Nephron (organoid): Measurements from ENCODE around the gene TMEM123.
"Not testable (repeated sequence)": the region's sequence is repeated elsewhere in the genome, so short reads cannot be mapped to it uniquely, and the experiment has no call there.

ENCODE experiments used
- H3K27ac Mint-ChIP-seq, 3 experiments: 2 replicates each; pipeline ENCODE4 v1.8.0; 2020; ENCODE audit warnings: mixed read lengths in 3 of 3, mild to moderate bottlenecking in 2 of 3, moderate library complexity in 1 of 3
- H3K27me3 Mint-ChIP-seq: 2 replicates; pipeline ENCODE4 v1.8.0; 2021; ENCODE audit warnings: low read depth, mild to moderate bottlenecking, moderate library complexity, mixed read lengths
- H3K36me3 Mint-ChIP-seq: 2 replicates; pipeline ENCODE4 v1.8.0; 2020; ENCODE audit warnings: low read depth, mixed read lengths
- H3K4me1 Mint-ChIP-seq: 2 replicates; pipeline ENCODE4 v1.8.0; 2020; ENCODE audit warnings: mixed read lengths
- H3K4me3 Mint-ChIP-seq, 3 experiments: 2 replicates each; pipeline ENCODE4 v1.8.0; 2020; ENCODE audit warnings: mild to moderate bottlenecking in 3 of 3, mixed read lengths in 3 of 3, moderate library complexity in 2 of 3
- H3K9me3 Mint-ChIP-seq: 2 replicates; pipeline ENCODE4 v1.8.0; 2020; ENCODE audit warnings: mixed read lengths
- TF ChIP-seq, protein P1 (sequence below), 3 experiments: fragments of 200-600 bp; sonication (generic); IDR thresholded peaks; one replicate each; pipeline ENCODE4 v1.5.0; 2021; ENCODE audit warnings: antibody characterized with exemption in 3 of 3; ENCODE audit not compliant: unreplicated experiment in 3 of 3

TMEM123 gene

DNA sequence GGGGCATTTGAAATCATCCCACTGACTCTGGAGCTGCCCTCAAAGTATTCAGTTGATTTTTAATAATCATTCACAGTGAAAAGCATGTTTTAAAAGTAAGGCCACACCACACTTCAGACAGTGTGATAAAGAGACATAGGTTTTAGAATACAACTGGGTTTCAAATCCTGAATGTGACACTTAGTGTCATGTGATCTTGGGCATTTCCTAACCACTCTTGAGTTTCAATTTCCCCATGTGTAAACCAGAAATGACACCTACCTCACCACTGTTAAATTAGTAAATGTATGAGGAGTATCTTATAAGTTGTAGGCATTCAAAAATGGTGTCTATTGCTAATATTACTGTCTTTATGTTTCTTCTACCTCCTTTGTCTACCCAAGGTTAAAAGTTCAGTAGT, 5.4 kb downstream of the TMEM123 start:
- H3K36me3 Mint-ChIP-seq, result peaks cover 50% of the 10 kb centered on the region
- TF ChIP-seq, protein P1, sequence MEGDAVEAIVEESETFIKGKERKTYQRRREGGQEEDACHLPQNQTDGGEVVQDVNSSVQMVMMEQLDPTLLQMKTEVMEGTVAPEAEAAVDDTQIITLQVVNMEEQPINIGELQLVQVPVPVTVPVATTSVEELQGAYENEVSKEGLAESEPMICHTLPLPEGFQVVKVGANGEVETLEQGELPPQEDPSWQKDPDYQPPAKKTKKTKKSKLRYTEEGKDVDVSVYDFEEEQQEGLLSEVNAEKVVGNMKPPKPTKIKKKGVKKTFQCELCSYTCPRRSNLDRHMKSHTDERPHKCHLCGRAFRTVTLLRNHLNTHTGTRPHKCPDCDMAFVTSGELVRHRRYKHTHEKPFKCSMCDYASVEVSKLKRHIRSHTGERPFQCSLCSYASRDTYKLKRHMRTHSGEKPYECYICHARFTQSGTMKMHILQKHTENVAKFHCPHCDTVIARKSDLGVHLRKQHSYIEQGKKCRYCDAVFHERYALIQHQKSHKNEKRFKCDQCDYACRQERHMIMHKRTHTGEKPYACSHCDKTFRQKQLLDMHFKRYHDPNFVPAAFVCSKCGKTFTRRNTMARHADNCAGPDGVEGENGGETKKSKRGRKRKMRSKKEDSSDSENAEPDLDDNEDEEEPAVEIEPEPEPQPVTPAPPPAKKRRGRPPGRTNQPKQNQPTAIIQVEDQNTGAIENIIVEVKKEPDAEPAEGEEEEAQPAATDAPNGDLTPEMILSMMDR (IDR thresholded peaks at IDR 0.05; ENCODE audit: unreplicated experiment in 3 of 3), result no peak
- no peak overlapping the region for H3K27ac Mint-ChIP-seq
- peaks cover 42% of the 10 kb centered on the region for H3K4me1 Mint-ChIP-seq
- no peaks in the 10 kb centered on the region for H3K27me3 Mint-ChIP-seq
- peaks cover 16% of the 10 kb centered on the region for H3K9me3 Mint-ChIP-seq
- H3K4me3 Mint-ChIP-seq, result no peak overlapping the region

DNA sequence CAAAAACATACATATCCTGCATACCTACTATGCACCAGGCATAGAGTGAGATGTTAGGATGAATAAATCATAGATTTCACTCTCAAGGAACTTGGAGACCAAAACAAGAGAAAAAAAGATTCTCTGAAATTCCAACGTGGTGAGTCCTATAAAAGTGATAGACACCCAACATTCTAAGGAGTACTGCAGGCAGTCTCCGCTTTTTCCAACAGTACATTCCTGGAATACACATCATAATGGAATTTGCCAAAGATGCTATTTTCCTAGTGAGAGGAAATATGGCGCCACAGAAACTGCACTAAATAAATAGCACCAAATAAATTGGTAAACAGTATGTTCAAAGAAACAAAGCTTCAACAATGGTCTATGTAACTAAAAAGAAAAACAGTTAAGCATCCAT, 6.0 kb downstream of the TMEM123 start:
- peaks cover 42% of the 10 kb centered on the region for H3K4me1 Mint-ChIP-seq
- no peak overlapping the region for H3K4me3 Mint-ChIP-seq
- H3K36me3 Mint-ChIP-seq, result peaks cover 56% of the 10 kb centered on the region
- peaks cover 16% of the 10 kb centered on the region for H3K9me3 Mint-ChIP-seq
- H3K27ac Mint-ChIP-seq, result no peak overlapping the region
- TF ChIP-seq, protein P1 (IDR thresholded peaks at IDR 0.05; ENCODE audit: unreplicated experiment in 3 of 3), result no peak
- no peaks in the 10 kb centered on the region for H3K27me3 Mint-ChIP-seq

DNA sequence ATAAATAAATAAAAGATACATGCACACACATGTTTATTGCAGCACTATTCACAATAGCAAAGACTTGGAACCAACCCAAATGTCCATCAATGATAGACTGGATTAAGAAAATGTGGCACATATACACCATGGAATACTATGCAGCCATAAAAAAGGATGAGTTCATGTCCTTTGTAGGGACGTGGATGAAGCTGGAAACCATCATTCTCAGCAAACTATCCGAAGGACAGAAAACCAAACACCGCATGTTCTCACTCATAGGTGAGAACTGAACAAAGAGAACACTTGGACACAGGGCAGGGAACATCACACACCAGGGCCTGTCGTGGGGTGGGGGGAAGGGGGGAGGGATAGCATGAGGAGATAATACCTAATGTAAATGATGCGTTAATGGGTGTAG, 7.9 kb downstream of the TMEM123 start:
- Mint-ChIP-seq H3K4me1 (peaks cover 25% of the 10 kb centered on the region), H3K9me3 (peaks cover 28% of the 10 kb centered on the region), H3K36me3 (peaks cover 75% of the 10 kb centered on the region)
- H3K27ac Mint-ChIP-seq, H3K27me3 Mint-ChIP-seq, H3K4me3 Mint-ChIP-seq: not testable (repeated sequence)

DNA sequence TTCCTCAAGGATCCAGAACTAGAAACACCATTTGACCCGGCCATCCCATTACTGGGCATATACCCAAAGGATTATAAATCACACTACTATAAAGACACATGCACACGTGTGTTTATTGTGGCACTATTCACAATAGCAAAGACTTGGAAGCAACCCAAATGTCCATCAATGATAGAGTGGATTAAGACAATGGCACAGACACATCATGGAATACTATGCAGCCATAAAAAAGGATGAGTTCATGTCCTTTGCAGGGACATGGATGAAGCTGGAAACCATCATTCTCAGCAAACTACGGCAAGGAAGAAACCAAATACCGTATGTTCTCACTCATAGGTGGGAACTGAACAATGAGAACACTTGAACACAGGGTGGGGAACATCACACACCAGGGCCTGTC, 8.4 kb downstream of the TMEM123 start:
- Mint-ChIP-seq H3K9me3 (peaks cover 28% of the 10 kb centered on the region), H3K36me3 (peaks cover 78% of the 10 kb centered on the region), H3K4me1 (peaks cover 20% of the 10 kb centered on the region)
- H3K4me3 Mint-ChIP-seq, H3K27me3 Mint-ChIP-seq, H3K27ac Mint-ChIP-seq: not testable (repeated sequence)

DNA sequence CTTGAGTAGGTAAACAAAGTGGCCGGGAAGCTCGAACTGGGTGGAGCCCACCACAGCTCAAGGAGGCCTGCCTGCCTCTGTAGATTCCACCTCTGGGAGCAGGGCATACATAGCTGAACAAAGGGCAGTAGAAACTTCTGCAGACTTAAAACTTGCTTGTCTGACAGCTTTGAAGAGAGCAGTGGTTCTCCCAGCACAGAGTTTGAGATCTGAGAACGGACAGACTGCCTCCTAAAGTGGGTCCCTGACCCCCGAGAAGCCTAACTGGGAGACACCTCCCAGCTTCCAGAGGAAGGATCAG, 13.6 kb downstream of the TMEM123 start:
- not testable (repeated sequence) for H3K27ac Mint-ChIP-seq, H3K27me3 Mint-ChIP-seq, H3K4me1 Mint-ChIP-seq, H3K4me3 Mint-ChIP-seq
- Mint-ChIP-seq H3K9me3 (peaks cover 34% of the 10 kb centered on the region), H3K36me3 (peaks cover 89% of the 10 kb centered on the region)

DNA sequence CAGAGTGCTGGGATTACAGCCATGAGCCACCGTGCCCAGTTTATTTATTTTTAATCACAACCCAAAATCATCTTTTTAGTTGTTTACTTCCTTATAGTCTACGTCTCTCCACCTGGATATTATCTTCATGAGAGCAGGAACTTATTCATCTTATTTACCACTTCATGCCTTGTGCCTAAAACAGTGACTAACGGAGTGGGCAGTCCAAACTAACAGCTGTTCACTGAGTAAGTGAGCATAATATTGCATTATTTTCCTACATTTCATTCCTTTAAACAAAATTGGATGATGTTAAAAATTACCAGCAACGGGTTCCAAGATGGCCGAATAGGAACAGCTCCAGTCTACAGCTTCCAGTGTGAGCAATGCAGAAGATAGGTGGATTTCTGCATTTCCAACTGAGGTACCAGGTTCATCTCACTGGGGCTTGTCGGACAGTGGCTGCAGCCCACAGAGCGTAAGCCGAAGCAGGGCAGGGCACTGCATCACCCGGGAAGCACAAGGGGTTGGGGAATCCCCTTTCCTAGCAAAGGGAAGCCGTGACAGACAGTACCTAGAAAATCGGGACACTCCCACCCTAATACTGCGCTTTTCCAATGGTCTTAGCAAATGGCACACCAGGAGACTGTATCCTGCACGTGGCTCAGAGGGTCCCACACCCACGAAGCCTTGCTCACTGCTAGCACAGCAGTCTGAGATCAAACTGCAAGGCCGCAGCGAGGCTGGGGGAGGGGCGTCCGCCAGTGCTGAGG, 14.1 kb downstream of the TMEM123 start:
- Mint-ChIP-seq H3K27me3 (no peaks in the 10 kb centered on the region), H3K4me1 (no peaks in the 10 kb centered on the region), H3K27ac (no peak overlapping the region), H3K4me3 (no peak overlapping the region), H3K36me3 (peaks cover 89% of the 10 kb centered on the region), H3K9me3 (peaks cover 30% of the 10 kb centered on the region)
- TF ChIP-seq, protein P1 (IDR thresholded peaks at IDR 0.05; ENCODE audit: unreplicated experiment in 3 of 3), result no peak

DNA sequence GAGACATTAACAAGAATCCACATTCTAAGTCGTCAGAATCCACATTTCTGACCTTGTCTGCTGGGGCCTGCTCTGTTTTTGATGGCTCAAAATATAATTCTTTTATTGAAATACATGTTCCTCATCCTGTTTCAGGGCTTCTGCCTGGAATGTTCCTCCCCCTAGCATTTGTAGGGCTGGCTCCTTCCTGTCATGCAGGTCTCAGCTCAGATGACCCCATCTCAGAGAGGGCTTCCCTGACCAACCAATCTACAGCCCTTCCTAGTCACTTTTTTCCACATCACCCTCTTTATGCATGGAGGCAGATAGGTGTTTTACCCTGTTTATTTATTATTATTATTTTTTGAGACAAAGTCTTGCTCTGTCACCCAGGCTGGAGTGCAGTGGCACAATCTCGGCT, 14.8 kb downstream of the TMEM123 start:
- Mint-ChIP-seq H3K36me3 (peaks cover 89% of the 10 kb centered on the region), H3K9me3 (peaks cover 23% of the 10 kb centered on the region), H3K4me3 (no peak overlapping the region), H3K27me3 (no peaks in the 10 kb centered on the region), H3K27ac (no peak overlapping the region), H3K4me1 (no peaks in the 10 kb centered on the region)
- TF ChIP-seq, protein P1 (IDR thresholded peaks at IDR 0.05; ENCODE audit: unreplicated experiment in 3 of 3), result no peak
